AG04450 (cell line): ENCODE results near the gene RCE1. TPM values are rescaled to one million over a fixed set of nuclear protein-coding genes. Genes with fewer than 3 reads are reported as not detected.

ENCODE experiments used
- CTCF ChIA-PET: fragments of 300-600, 350-600 bp; formaldehyde crosslinking; extraction: SDS; loops from one replicate; lab custom pipeline; 2022; ENCODE audit warnings: antibody characterized with exemption, inconsistent platforms; lab: Charles Lee
- POLR2A ChIA-PET: fragments of 350-600 bp; formaldehyde crosslinking; extraction: SDS; loops from one replicate; lab custom pipeline; 2021; ENCODE audit warnings: antibody characterized with exemption, inconsistent platforms; lab: Yijun Ruan, JAX
- DNase-seq: peaks from one replicate; pipeline ENCODE4 v3.0.0-alpha.2; 2011; ENCODE audit warnings: low read depth, low spot score
- H3K27ac ChIP-seq: one replicate; pipeline ENCODE4 v1.5.1; 2012; ENCODE audit warnings: low read depth, low read length, control low read depth
- H3K27me3 ChIP-seq: one replicate; pipeline ENCODE4 v1.6.0; 2012; ENCODE audit warnings: low read length; ENCODE audit not compliant: control insufficient read depth, insufficient read depth
- H3K4me3 ChIP-seq: 2 replicates; pipeline ENCODE4 v1.5.1; 2011; ENCODE audit warnings: mild to moderate bottlenecking, low read depth, low read length, control low read depth
- H3K9me3 ChIP-seq: 2 replicates; pipeline ENCODE4 v1.5.1; 2012; ENCODE audit warnings: low read length; ENCODE audit not compliant: control insufficient read depth, insufficient read depth
- polyA plus RNA-seq: library from polyadenylated mRNA; depleted of rRNA; stranded (reverse); fragments of >200 nt; gene quantifications from 2 replicates; pipeline ENCODE4 v1.2.3, GENCODE V29; 2011
- TF ChIP-seq, protein P1 (sequence below): IDR thresholded peaks from 2 replicates; pipeline ENCODE4 v1.5.1; 2011; ENCODE audit warnings: low read depth, low read length, control low read depth, inconsistent platforms

The RCE1 gene
- polyA plus RNA-seq, 1 experiment = 9.2 TPM

- POLR2A ChIA-PET = interaction anchor here (0.5 to 2.2 kb wide), 9 partner anchors 12 to 841 kb away, joined by 3 to 16 read pairs (median 3); partner anchors contain the start of genes C11orf86, RBM4 and YIF1A
- TF ChIP-seq, protein P1, sequence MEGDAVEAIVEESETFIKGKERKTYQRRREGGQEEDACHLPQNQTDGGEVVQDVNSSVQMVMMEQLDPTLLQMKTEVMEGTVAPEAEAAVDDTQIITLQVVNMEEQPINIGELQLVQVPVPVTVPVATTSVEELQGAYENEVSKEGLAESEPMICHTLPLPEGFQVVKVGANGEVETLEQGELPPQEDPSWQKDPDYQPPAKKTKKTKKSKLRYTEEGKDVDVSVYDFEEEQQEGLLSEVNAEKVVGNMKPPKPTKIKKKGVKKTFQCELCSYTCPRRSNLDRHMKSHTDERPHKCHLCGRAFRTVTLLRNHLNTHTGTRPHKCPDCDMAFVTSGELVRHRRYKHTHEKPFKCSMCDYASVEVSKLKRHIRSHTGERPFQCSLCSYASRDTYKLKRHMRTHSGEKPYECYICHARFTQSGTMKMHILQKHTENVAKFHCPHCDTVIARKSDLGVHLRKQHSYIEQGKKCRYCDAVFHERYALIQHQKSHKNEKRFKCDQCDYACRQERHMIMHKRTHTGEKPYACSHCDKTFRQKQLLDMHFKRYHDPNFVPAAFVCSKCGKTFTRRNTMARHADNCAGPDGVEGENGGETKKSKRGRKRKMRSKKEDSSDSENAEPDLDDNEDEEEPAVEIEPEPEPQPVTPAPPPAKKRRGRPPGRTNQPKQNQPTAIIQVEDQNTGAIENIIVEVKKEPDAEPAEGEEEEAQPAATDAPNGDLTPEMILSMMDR = no peak
- Histone ChIP-seq H3K27ac (peak overlapping the region; percentile 39), H3K9me3 (no peaks in the 10 kb centered on the region; the same call in 1 of the 2 replicates), H3K27me3 (no peaks in the 10 kb centered on the region), H3K4me3 (peak overlapping the region; percentile 100)
- DNase-seq = no peak
- CTCF ChIA-PET = no interaction called here
Measured at GRCh38 chr11:66843776-66844495, 695 bp downstream of the RCE1 start.

GRCh38 chr11:66844496-66845142 is 1.4 kb downstream of the RCE1 start:
- peak overlapping the region; percentile 100 for H3K4me3 ChIP-seq
- ChIA-PET CTCF (no interaction called here), POLR2A (interaction anchor here (0.6 kb wide), 1 partner anchor 30 kb away, joined by 3 read pairs; no protein-coding TSS in a partner anchor)
- H3K9me3 ChIP-seq = no peaks in the 10 kb centered on the region; the same call in 1 of the 2 replicates
- TF ChIP-seq, protein P1 = no peak
- H3K27ac ChIP-seq = no peak overlapping the region
- no peak for DNase-seq
- H3K27me3 ChIP-seq = no peaks in the 10 kb centered on the region

DNA sequence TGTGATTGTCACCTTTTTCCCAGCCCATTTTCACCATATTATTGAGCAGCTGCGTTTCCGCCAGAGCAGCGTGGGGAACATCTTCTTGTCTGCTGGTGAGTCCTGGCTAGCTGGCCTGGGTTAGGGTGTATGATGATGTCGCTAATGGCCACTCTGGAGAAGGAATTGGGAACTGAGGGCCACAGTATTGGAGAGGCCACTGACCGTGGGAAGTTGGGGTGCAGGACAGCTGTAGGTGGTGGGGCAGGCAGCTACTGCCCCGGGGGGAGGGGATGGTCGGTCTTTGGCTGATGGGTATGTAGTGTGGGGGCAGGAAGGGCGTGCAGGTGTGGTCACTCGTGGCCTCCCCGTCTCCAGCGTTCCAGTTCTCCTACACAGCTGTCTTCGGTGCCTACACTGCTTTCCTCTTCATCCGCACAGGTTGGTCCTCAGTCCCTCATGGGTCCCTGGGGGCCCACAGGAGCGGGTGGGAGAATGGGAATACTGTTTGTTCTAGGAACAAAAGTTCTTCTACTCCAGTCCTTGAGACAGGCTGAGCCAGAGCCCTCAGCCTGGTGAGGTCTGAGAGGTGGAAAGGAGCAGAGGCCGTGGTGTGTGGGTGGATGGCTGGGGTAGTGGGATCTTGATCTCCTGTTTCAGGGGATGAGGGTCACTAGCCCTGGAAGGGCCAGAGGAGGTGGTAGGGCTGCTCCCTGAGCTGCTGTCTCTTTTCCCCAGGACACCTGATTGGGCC is 2.1 kb downstream of the RCE1 start:
- Histone ChIP-seq H3K9me3 (no peaks in the 10 kb centered on the region; the same call in 1 of the 2 replicates), H3K27me3 (no peaks in the 10 kb centered on the region), H3K4me3 (peak overlapping the region; percentile 100; the same call in 1 of the 2 replicates), H3K27ac (no peak overlapping the region)
- POLR2A ChIA-PET = interaction anchor here (0.6 kb wide), 1 partner anchor 30 kb away, joined by 3 read pairs; no protein-coding TSS in a partner anchor
- DNase-seq = no peak
- TF ChIP-seq, protein P1 = no peak
- CTCF ChIA-PET = no interaction called here

DNA sequence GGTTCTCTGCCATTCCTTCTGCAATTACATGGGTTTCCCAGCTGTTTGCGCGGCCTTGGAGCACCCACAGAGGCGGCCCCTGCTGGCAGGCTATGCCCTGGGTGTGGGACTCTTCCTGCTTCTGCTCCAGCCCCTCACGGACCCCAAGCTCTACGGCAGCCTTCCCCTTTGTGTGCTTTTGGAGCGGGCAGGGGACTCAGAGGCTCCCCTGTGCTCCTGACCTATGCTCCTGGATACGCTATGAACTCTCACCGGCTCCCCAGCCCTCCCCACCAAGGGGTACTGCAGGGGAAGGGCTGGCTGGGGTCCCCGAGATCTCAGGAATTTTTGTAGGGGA is 2.6 kb downstream of the RCE1 start:
- Histone ChIP-seq H3K27ac (no peak overlapping the region), H3K27me3 (no peaks in the 10 kb centered on the region), H3K4me3 (no peak overlapping the region), H3K9me3 (no peaks in the 10 kb centered on the region; the same call in 1 of the 2 replicates)
- ChIA-PET POLR2A (no interaction called here), CTCF (no interaction called here)
- TF ChIP-seq, protein P1 = no peak
- no peak for DNase-seq
